Activated naive CD4-positive, alpha-beta T cell treated with anti-CD3 and anti-CD28 coated beads, Interleukin-2, amount 50 U/mL, for 72 hours (primary cell): ENCODE results near the gene RBM22. TPM values are rescaled to one million over a fixed set of nuclear protein-coding genes. Genes with fewer than 3 reads are reported as not detected.

ENCODE experiments used
- ATAC-seq, 2 donors: fragments of 150-1000 bp; cut with Tn5 transposase; 2 replicates each; pipeline ENCODE4 v1.10.0; 2021; ENCODE audit warnings: mild to moderate bottlenecking in 2 of 2, moderate library complexity in 2 of 2
- DNase-seq, 2 donors: peaks; one replicate each; pipeline ENCODE4 v3.0.0; 2021 to 2022; ENCODE audit warnings: low spot score in 2 of 2
- H3K27ac Mint-ChIP-seq, 2 donors: one replicate each; pipeline ENCODE4 v1.8.0; 2022; ENCODE audit warnings: mild to moderate bottlenecking in 2 of 2, mixed read lengths in 2 of 2
- H3K36me3 Mint-ChIP-seq, 2 donors: one replicate each; pipeline ENCODE4 v1.8.0; 2022; ENCODE audit warnings: mixed read lengths in 2 of 2
- H3K9me3 Mint-ChIP-seq, 2 donors: one replicate each; pipeline ENCODE4 v1.8.0; 2022; ENCODE audit warnings: mixed read lengths in 2 of 2
- total RNA-seq, 2 donors: library from RNA; stranded (reverse); gene quantifications; one replicate each; pipeline ENCODE4 v1.2.3, GENCODE V29; 2022

Gene RBM22
- total RNA-seq, 2 donors from 2014 or later, result 62.0 to 104 TPM

- no peak overlapping the region for H3K27ac Mint-ChIP-seq
- DNase-seq, result no peak
- H3K9me3 Mint-ChIP-seq, result no peaks in the 10 kb centered on the region
- no peaks in the 10 kb centered on the region for H3K36me3 Mint-ChIP-seq
- no peak for ATAC-seq
Measured at GRCh38 chr5:150648294-150649107, 52.4 kb downstream of the RBM22 start.

- no peak overlapping the region for H3K27ac Mint-ChIP-seq
Measured at GRCh38 chr5:150647275-150648251, 53.3 kb downstream of the RBM22 start.

GRCh38 chr5:150645070-150645700 is 55.7 kb downstream of the RBM22 start:
- DNase-seq (no peak), ATAC-seq (no peak)
- no peaks in the 10 kb centered on the region for H3K36me3 Mint-ChIP-seq
- no peaks in the 10 kb centered on the region for H3K9me3 Mint-ChIP-seq
- no peak overlapping the region for H3K27ac Mint-ChIP-seq

More at GRCh38 chr5:150647275-150648251, 53.3 kb downstream of the RBM22 start:
- no peaks in the 10 kb centered on the region for H3K9me3 Mint-ChIP-seq
- ATAC-seq, result no peak
- no peak for DNase-seq
- no peaks in the 10 kb centered on the region for H3K36me3 Mint-ChIP-seq

- H3K9me3 Mint-ChIP-seq, result no peaks in the 10 kb centered on the region
- DNase-seq, result no peak
- no peak overlapping the region for H3K27ac Mint-ChIP-seq
- ATAC-seq, result no peak
- H3K36me3 Mint-ChIP-seq, result no peaks in the 10 kb centered on the region
Measured at GRCh38 chr5:150644514-150644913, 56.3 kb downstream of the RBM22 start.

- H3K36me3 Mint-ChIP-seq, result no peaks in the 10 kb centered on the region
- H3K9me3 Mint-ChIP-seq, result no peaks in the 10 kb centered on the region
- ATAC-seq, result no peak
- DNase-seq, result no peak
- H3K27ac Mint-ChIP-seq, result no peak overlapping the region
Measured at GRCh38 chr5:150644058-150644457, 56.8 kb downstream of the RBM22 start.

GRCh38 chr5:150642991-150643710 is 57.7 kb downstream of the RBM22 start:
- DNase-seq (no peak), ATAC-seq (no peak)
- Mint-ChIP-seq H3K9me3 (no peaks in the 10 kb centered on the region), H3K27ac (no peak overlapping the region), H3K36me3 (no peaks in the 10 kb centered on the region)

GRCh38 chr5:150642567-150642927 is 58.3 kb downstream of the RBM22 start:
- Mint-ChIP-seq H3K27ac (no peak overlapping the region), H3K9me3 (no peaks in the 10 kb centered on the region), H3K36me3 (no peaks in the 10 kb centered on the region)
- no peak for DNase-seq
- no peak for ATAC-seq

GRCh38 chr5:150641824-150642566 is 58.9 kb downstream of the RBM22 start:
- H3K27ac Mint-ChIP-seq, result peak overlapping the region in 1 of 2 donors; percentile 36
- H3K36me3 Mint-ChIP-seq, result no peaks in the 10 kb centered on the region
- no peaks in the 10 kb centered on the region for H3K9me3 Mint-ChIP-seq
- ATAC-seq (no peak), DNase-seq (no peak)

GRCh38 chr5:150641006-150641570 is 59.8 kb downstream of the RBM22 start:
- DNase-seq (no peak), ATAC-seq (no peak)
- Mint-ChIP-seq H3K36me3 (no peaks in the 10 kb centered on the region), H3K27ac (peak overlapping the region in 1 of 2 donors; percentile 36), H3K9me3 (no peaks in the 10 kb centered on the region)

Other genes with a start within 250 kb of the RBM22 start
- gene NDST1, start 192.9 kb downstream of the RBM22 start, total RNA-seq, result 1 to 10 TPM in 1 of 2 donors, under 1 TPM in 1; 0.87 to 4.5 TPM
- gene SYNPO, start 60.4 kb downstream of the RBM22 start, total RNA-seq, result under 1 TPM; 0.18 to 0.53 TPM
- under 1 TPM; 0.09 to 0.49 TPM for gene MYOZ3, start 39.8 kb downstream of the RBM22 start, total RNA-seq
- 10 to 100 TPM; 44.0 to 56.4 TPM for gene DCTN4, start 58.0 kb upstream of the RBM22 start, total RNA-seq
- gene SMIM3, start 77.7 kb upstream of the RBM22 start, total RNA-seq, result 10 to 100 TPM; 27.1 to 33.0 TPM
- gene IRGM, start 145.5 kb upstream of the RBM22 start, total RNA-seq, result 1 to 10 TPM; 4.5 to 4.7 TPM
- gene ZNF300, start 203.9 kb upstream of the RBM22 start, total RNA-seq, result 1 to 10 TPM; 1.6 to 2.2 TPM